Colonic mucosa (tissue), 4 donors: ENCODE data around the gene UBE2Q1. TPM values are rescaled to one million over a fixed set of nuclear protein-coding genes. Genes with fewer than 3 reads are reported as not detected.

Source experiments
- DNase-seq: peaks from one replicate; pipeline ENCODE4 v3.0.0-alpha.2; 2020
- H3K27ac ChIP-seq: fragments of 200-600 bp; one replicate; pipeline ENCODE4 v1.8.0; 2021
- H3K27me3 ChIP-seq: fragments of 200-600 bp; one replicate; pipeline ENCODE4 v1.8.0; 2021
- H3K36me3 ChIP-seq: fragments of 200-600 bp; one replicate; pipeline ENCODE4 v1.8.0; 2021
- H3K4me1 ChIP-seq: fragments of 200-600 bp; one replicate; pipeline ENCODE4 v1.8.0; 2021; ENCODE audit warnings: mild to moderate bottlenecking
- H3K4me3 ChIP-seq: fragments of 200-600 bp; one replicate; pipeline ENCODE4 v1.8.0; 2021
- H3K9ac ChIP-seq, 2 donors: one replicate each; pipeline ENCODE4 v1.7.0; 2013; ENCODE audit warnings: control low read depth in 2 of 2, low read depth in 2 of 2, low read length in 2 of 2
- H3K9me3 ChIP-seq: fragments of 200-600 bp; one replicate; pipeline ENCODE4 v1.8.0; 2021
- CTCF ChIP-seq: fragments of 200-600 bp; IDR thresholded peaks from one replicate; pipeline ENCODE4 v1.8.0; 2022; ENCODE audit warnings: antibody characterized with exemption, mild to moderate bottlenecking
- intact Hi-C: fragments of 100-400 bp; cut with DNase I; formaldehyde crosslinking; loops from one replicate; pipeline ENCODE4 v1.14.1; 2022
- total RNA-seq, 2 donors: library from RNA; stranded (reverse); fragmentation: NEBNext Ultra II Directional in 1 of 2; extraction: Animal tissue kit (Norgen Biotek cat#: 25700) in 1 of 2; gene quantifications; one replicate each; pipeline ENCODE4 v1.2.1, GENCODE V29; 2021
- donor health status: healthy.
- donor health status: DM: no; HTN: no; CAD: no.
- donor health status: DM: no; HTN: no; CAD: no.

The UBE2Q1 gene
- total RNA-seq, 2 donors from 2014 or later: 74.1 to 86.1 TPM

GRCh38 chr1:154599658-154600057, 41.2 kb upstream of the UBE2Q1 start:
- H3K9ac ChIP-seq: no peak overlapping the region
- no peak for DNase-seq
- intact Hi-C loops: no loop called here
- H3K4me1 ChIP-seq: no peaks in the 10 kb centered on the region
- H3K27me3 ChIP-seq: no peaks in the 10 kb centered on the region
- H3K4me3 ChIP-seq: no peak overlapping the region
- peaks cover 23% of the 10 kb centered on the region for H3K36me3 ChIP-seq
- H3K27ac ChIP-seq: no peak overlapping the region
- no peak for TF ChIP-seq CTCF
- no peaks in the 10 kb centered on the region for H3K9me3 ChIP-seq

GRCh38 chr1:154598871-154599635, 40.6 kb upstream of the UBE2Q1 start:
- no peaks in the 10 kb centered on the region for H3K4me1 ChIP-seq
- H3K9ac ChIP-seq: no peak overlapping the region
- H3K27me3 ChIP-seq: no peaks in the 10 kb centered on the region
- H3K36me3 ChIP-seq: peaks cover 29% of the 10 kb centered on the region
- no peak for TF ChIP-seq CTCF
- intact Hi-C loops: no loop called here
- no peaks in the 10 kb centered on the region for H3K9me3 ChIP-seq
- no peak overlapping the region for H3K27ac ChIP-seq
- no peak overlapping the region for H3K4me3 ChIP-seq
- DNase-seq: no peak

- peaks cover 32% of the 10 kb centered on the region for H3K36me3 ChIP-seq
- no peak for TF ChIP-seq CTCF
Measured at GRCh38 chr1:154595621-154596020, 37.2 kb upstream of the UBE2Q1 start.

DNA sequence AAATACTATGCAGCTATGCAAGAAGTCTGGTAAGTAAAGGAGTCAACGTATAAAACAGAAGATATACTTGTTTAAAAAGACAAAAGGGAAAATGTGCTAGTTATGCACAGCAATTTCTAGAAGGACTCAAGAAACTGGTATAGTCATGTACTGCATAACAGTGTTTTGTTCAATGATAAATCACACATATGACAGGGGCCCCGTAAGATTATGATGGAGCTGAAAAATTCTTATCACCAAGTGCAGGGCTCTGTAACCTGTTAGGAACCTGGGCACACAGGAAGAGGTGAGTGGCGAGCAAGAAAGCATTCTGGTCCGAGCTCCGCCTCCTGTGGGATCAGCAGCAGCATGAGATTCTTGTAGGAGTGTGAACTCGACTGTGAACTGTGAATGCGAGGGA, 36.3 kb upstream of the UBE2Q1 start:
- intact Hi-C loops: no loop called here
- no peak for DNase-seq
- Histone ChIP-seq H3K9me3 (no peaks in the 10 kb centered on the region), H3K4me1 (no peaks in the 10 kb centered on the region), H3K36me3 (peaks cover 32% of the 10 kb centered on the region), H3K27ac (no peak overlapping the region), H3K27me3 (no peaks in the 10 kb centered on the region), H3K4me3 (no peak overlapping the region), H3K9ac (no peak overlapping the region)
- TF ChIP-seq CTCF: no peak

More at GRCh38 chr1:154595621-154596020, 37.2 kb upstream of the UBE2Q1 start:
- intact Hi-C loops: no loop called here
- no peak for DNase-seq
- no peak overlapping the region for H3K9ac ChIP-seq
- no peaks in the 10 kb centered on the region for H3K27me3 ChIP-seq
- H3K4me1 ChIP-seq: no peaks in the 10 kb centered on the region
- no peak overlapping the region for H3K4me3 ChIP-seq
- no peaks in the 10 kb centered on the region for H3K9me3 ChIP-seq
- H3K27ac ChIP-seq: no peak overlapping the region

DNA sequence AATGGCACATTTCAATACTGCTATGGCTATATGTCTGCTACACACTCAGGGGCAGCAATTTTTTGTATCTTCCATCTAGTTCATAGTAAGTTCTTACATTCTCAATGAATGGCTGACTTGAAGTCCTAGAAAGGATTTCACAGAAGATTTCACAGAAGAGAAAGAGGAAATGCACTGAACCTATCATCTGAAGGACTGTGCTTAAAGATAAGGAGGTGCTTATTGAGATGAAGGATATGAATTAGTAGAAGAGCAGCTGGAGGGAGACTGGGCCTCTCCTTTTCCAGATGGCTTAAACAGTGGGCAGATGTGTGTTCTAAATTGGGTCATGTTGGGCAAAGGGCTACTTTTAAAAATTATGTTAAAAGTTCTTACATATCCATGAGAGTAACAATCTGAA, 34.9 kb upstream of the UBE2Q1 start:
- DNase-seq: no peak
- peaks cover 46% of the 10 kb centered on the region for H3K36me3 ChIP-seq
- H3K4me1 ChIP-seq: no peaks in the 10 kb centered on the region
- H3K27ac ChIP-seq: no peak overlapping the region
- no peak for TF ChIP-seq CTCF
- no peak overlapping the region for H3K9ac ChIP-seq
- no peak overlapping the region for H3K4me3 ChIP-seq
- intact Hi-C loops: no loop called here
- no peaks in the 10 kb centered on the region for H3K27me3 ChIP-seq
- no peaks in the 10 kb centered on the region for H3K9me3 ChIP-seq
